Measurements from ENCODE around the gene CAMTA1.

GRCh38 chr1:7507285-7508019, 722.2 kb downstream of the CAMTA1 start:
- TF ChIP-seq POLR2A (IDR thresholded peaks at IDR 0.05; ENCODE audit: low read length) (no peak), GATA1 (IDR thresholded peaks at IDR 0.05; ENCODE audit: low read depth, low read length) (no peak)

Measured in erythroblast (primary cell).